GM21515 (cell line): Measurements from ENCODE around the gene ERFE.

ENCODE experiments used
- ATAC-seq: cut with Tn5 transposase; IDR thresholded peaks from one replicate; pipeline ENCODE4 v1.9.1; 2021; ENCODE audit not compliant: unreplicated experiment

Gene ERFE

GRCh38 chr2:238152771-238153688, 5.7 kb upstream of the ERFE start:
- no peak for ATAC-seq

- no peak for ATAC-seq
These were observed 4.2 kb upstream of the ERFE start for GRCh38 chr2:238154570-238154969.

GRCh38 chr2:238155051-238155760, 3.6 kb upstream of the ERFE start:
- ATAC-seq, result no peak

GRCh38 chr2:238155761-238156694, 2.7 kb upstream of the ERFE start:
- no peak for ATAC-seq

- ATAC-seq, result no peak
These were observed 1.2 kb upstream of the ERFE start for GRCh38 chr2:238157506-238158017.

GRCh38 chr2:238158018-238158508, 707 bp upstream of the ERFE start:
- no peak for ATAC-seq

GRCh38 chr2:238159071-238159539, 335 bp downstream of the ERFE start:
- ATAC-seq, result no peak

- ATAC-seq, result no peak
These were observed 963 bp downstream of the ERFE start for GRCh38 chr2:238159661-238160205.

- ATAC-seq, result no peak
These were observed 1.7 kb downstream of the ERFE start for GRCh38 chr2:238160206-238161129.

GRCh38 chr2:238161291-238162051, 2.7 kb downstream of the ERFE start:
- no peak for ATAC-seq

- no peak for ATAC-seq
These were observed 3.6 kb downstream of the ERFE start for GRCh38 chr2:238162251-238162845.

- no peak for ATAC-seq
These were observed 4.2 kb downstream of the ERFE start for GRCh38 chr2:238162846-238163441.

GRCh38 chr2:238163481-238164198, 4.9 kb downstream of the ERFE start:
- ATAC-seq, result no peak

- no peak for ATAC-seq
These were observed 6.1 kb downstream of the ERFE start for GRCh38 chr2:238164906-238165287.

GRCh38 chr2:238165288-238165921, 6.6 kb downstream of the ERFE start:
- ATAC-seq, result no peak
